GM19324 (cell line): ENCODE measurements around the gene CEMP1.
"Not testable (repeated sequence)": the region's sequence is repeated elsewhere in the genome, so short reads cannot be mapped to it uniquely, and the experiment has no call there.

Experiments used
- ATAC-seq: cut with Tn5 transposase; IDR thresholded peaks from one replicate; pipeline ENCODE4 v1.9.1; 2021; ENCODE audit warnings: mild to moderate bottlenecking, moderate library complexity; ENCODE audit not compliant: unreplicated experiment, low FRiP score

CEMP1 gene

GRCh38 chr16:2537451-2538379, 6.5 kb upstream of the CEMP1 start, which contains the start of gene PDPK1:
PDPK1 (plus strand) TSS chr16:2538021; CDS start chr16:2538113, 92 bp downstream.
- ATAC-seq: peak; percentile 88

GRCh38 chr16:2535625-2536013, 4.4 kb upstream of the CEMP1 start:
- ATAC-seq: no peak

- ATAC-seq: not testable (repeated sequence)
Observed at GRCh38 chr16:2534335-2534734, 3.1 kb upstream of the CEMP1 start.

- no peak for ATAC-seq
Observed at GRCh38 chr16:2533912-2534311, 2.7 kb upstream of the CEMP1 start.

GRCh38 chr16:2533142-2533755, 2.0 kb upstream of the CEMP1 start:
- not testable (repeated sequence) for ATAC-seq

- ATAC-seq: no peak
Observed at GRCh38 chr16:2532494-2533141, 1.4 kb upstream of the CEMP1 start.

- ATAC-seq: peak; percentile 86
Observed at GRCh38 chr16:2531696-2532493, 687 bp upstream of the CEMP1 start.

- no peak for ATAC-seq
Observed at GRCh38 chr16:2530629-2531318, 434 bp downstream of the CEMP1 start.

GRCh38 chr16:2529961-2530628, 1.1 kb downstream of the CEMP1 start:
- ATAC-seq: no peak

GRCh38 chr16:2529061-2529931, 1.9 kb downstream of the CEMP1 start:
- ATAC-seq: no peak

GRCh38 chr16:2528161-2529060, 2.8 kb downstream of the CEMP1 start:
- ATAC-seq: no peak

- no peak for ATAC-seq
Observed at GRCh38 chr16:2527784-2528100, 3.5 kb downstream of the CEMP1 start.

- ATAC-seq: no peak
Observed at GRCh38 chr16:2527071-2527783, 4.0 kb downstream of the CEMP1 start.

GRCh38 chr16:2526135-2526534, 5.1 kb downstream of the CEMP1 start:
- no peak for ATAC-seq

- ATAC-seq: no peak
Observed at GRCh38 chr16:2524339-2524938, 6.8 kb downstream of the CEMP1 start.

GRCh38 chr16:2523801-2524231, 7.4 kb downstream of the CEMP1 start:
- ATAC-seq: no peak
